Naive thymus-derived CD4-positive, alpha-beta T cell (primary cell): Measurements from ENCODE around the gene PIM1. TPM values are rescaled to one million over a fixed set of nuclear protein-coding genes. Genes with fewer than 3 reads are reported as not detected.
"Not testable (repeated sequence)": the region's sequence is repeated elsewhere in the genome, so short reads cannot be mapped to it uniquely, and the experiment has no call there.

ENCODE experiments used
- ATAC-seq: fragments of 150-1000 bp; cut with Tn5 transposase; 2 replicates; pipeline ENCODE4 v1.10.0; 2021; ENCODE audit warnings: mild to moderate bottlenecking, moderate library complexity
- CTCF ChIA-PET: fragments of 350-600 bp; sonication (Branson Sonifier 250); formaldehyde crosslinking; loops from one replicate; lab custom pipeline; 2021; ENCODE audit warnings: antibody characterized with exemption; lab: Charles Lee
- POLR2A ChIA-PET: fragments of 350-600 bp; sonication (Branson Sonifier 250); formaldehyde crosslinking; loops from one replicate; lab custom pipeline; 2021; ENCODE audit warnings: antibody characterized with exemption, inconsistent platforms; lab: Charles Lee
- DNase-seq, 9 donors: peaks; one replicate each; pipeline versions ENCODE4 v3.0.0 to v3.0.0-alpha.2; 2020 to 2022; ENCODE audit warnings: mixed read lengths in 1 of 9
- H3K27ac ChIP-seq: one replicate; pipeline ENCODE4 v1.7.0; 2013; ENCODE audit warnings: mild to moderate bottlenecking, low read depth, low read length, moderate library complexity
- H3K27me3 ChIP-seq, 2 donors: one replicate each; pipeline ENCODE4 v1.7.0; 2013; ENCODE audit warnings: low read length in 2 of 2, mild to moderate bottlenecking in 2 of 2, moderate library complexity in 2 of 2; ENCODE audit not compliant: control insufficient read depth in 2 of 2, insufficient read depth in 2 of 2
- H3K36me3 ChIP-seq, 3 experiments: 1 replicate in 2 of 3; 2 replicates in 1 of 3; pipeline ENCODE4 v1.7.0; 2013; ENCODE audit warnings: low read length in 3 of 3, mild to moderate bottlenecking in 3 of 3, moderate library complexity in 1 of 3; ENCODE audit not compliant: insufficient read depth in 3 of 3, control insufficient read depth in 2 of 3
- H3K4me1 ChIP-seq, 2 donors: one replicate each; pipeline ENCODE4 v1.7.0; 2013; ENCODE audit warnings: low read length in 2 of 2, mild to moderate bottlenecking in 2 of 2, moderate library complexity in 1 of 2; ENCODE audit not compliant: control insufficient read depth in 2 of 2, insufficient read depth in 2 of 2
- H3K4me3 ChIP-seq: 2 replicates; pipeline ENCODE4 v1.7.0; 2013; ENCODE audit warnings: mild to moderate bottlenecking, low read length
- H3K9me3 ChIP-seq, 3 experiments: 1 replicate in 2 of 3; 2 replicates in 1 of 3; pipeline ENCODE4 v1.7.0; 2013; ENCODE audit warnings: low read length in 3 of 3; ENCODE audit not compliant: control insufficient read depth in 2 of 3
- H3K27ac Mint-ChIP-seq, 9 donors: one replicate each; pipeline ENCODE4 v1.8.0; 2020 to 2022; ENCODE audit warnings: mixed read lengths in 9 of 9, mild to moderate bottlenecking in 8 of 9, moderate library complexity in 5 of 9, inconsistent platforms in 2 of 9
- H3K27me3 Mint-ChIP-seq, 5 donors: one replicate each; pipeline ENCODE4 v1.8.0; 2021 to 2022; ENCODE audit warnings: mixed read lengths in 5 of 5, mild to moderate bottlenecking in 1 of 5
- H3K36me3 Mint-ChIP-seq, 5 donors: one replicate each; pipeline ENCODE4 v1.8.0; 2020 to 2022; ENCODE audit warnings: mixed read lengths in 5 of 5, mild to moderate bottlenecking in 3 of 5, inconsistent platforms in 1 of 5
- H3K4me1 Mint-ChIP-seq, 7 donors: one replicate each; pipeline ENCODE4 v1.8.0; 2020 to 2022; ENCODE audit warnings: mixed read lengths in 7 of 7, mild to moderate bottlenecking in 3 of 7, inconsistent platforms in 1 of 7
- H3K4me3 Mint-ChIP-seq, 10 donors: one replicate each; pipeline ENCODE4 v1.8.0; 2020 to 2022; ENCODE audit warnings: mild to moderate bottlenecking in 10 of 10, mixed read lengths in 10 of 10, moderate library complexity in 6 of 10, inconsistent platforms in 2 of 10
- H3K9me3 Mint-ChIP-seq, 11 donors: one replicate each; pipeline ENCODE4 v1.8.0; 2020 to 2022; ENCODE audit warnings: mixed read lengths in 11 of 11, mild to moderate bottlenecking in 4 of 11, inconsistent platforms in 1 of 11, moderate library complexity in 1 of 11
- intact Hi-C, 2 donors: fragments of 100-400 bp; cut with micrococcal nuclease; formaldehyde crosslinking; loops; one replicate each; pipeline ENCODE4 v1.15.1; 2023
- polyA plus RNA-seq, 2 donors: library from polyadenylated mRNA; unstranded; fragments of 300-500 nt; fragmentation: Illumina TruSeq; gene quantifications; one replicate each; pipeline ENCODE4 v1.2.3, GENCODE V29; 2021
- total RNA-seq, 6 experiments: library from RNA in 5 of 6; stranded (reverse) in 5 of 6; gene quantifications; 1 replicate in 5 of 6; 2 replicates in 1 of 6; pipeline ENCODE4 v1.2.3 and lab custom pipeline; 2021 to 2026

PIM1 gene
- total and polyA plus RNA-seq, 7 experiments from 2014 or later, result 100 to 550 (median 244) TPM

- not testable (repeated sequence) for H3K36me3 ChIP-seq, H3K27me3 Mint-ChIP-seq, H3K9me3 ChIP-seq, H3K27me3 ChIP-seq, ATAC-seq, DNase-seq, H3K4me3 ChIP-seq, H3K9me3 Mint-ChIP-seq, H3K27ac ChIP-seq
- H3K4me1 ChIP-seq, result peaks cover 53 to 55% of the 10 kb centered on the region in 2 donors
- POLR2A ChIA-PET, result interaction anchor here (0.6 to 3.4 kb wide), 7 partner anchors 11 to 1481 kb away, joined by 3 to 40 read pairs (median 7); partner anchors contain the start of gene PIM1
- intact Hi-C loops, result loop anchor here in 1 of 2 donors (2.0 kb wide), 1 partner anchor 23 kb away; no protein-coding TSS in a partner anchor
- CTCF ChIA-PET, result interaction anchor here (0.6 to 2.3 kb wide), 9 partner anchors 10 to 168 kb away, joined by 3 to 15 read pairs (median 6); no protein-coding TSS in a partner anchor
- peaks cover 23 to 79% (median 68%) of the 10 kb centered on the region in 7 donors for H3K4me1 Mint-ChIP-seq
- peak overlapping the region; percentile 66 to 96 (median 88) for H3K27ac Mint-ChIP-seq
- peak overlapping the region in 9 of 10 donors; percentile 25 to 72 (median 57) for H3K4me3 Mint-ChIP-seq
- H3K36me3 Mint-ChIP-seq, result peaks cover 0 to 26% (median 0%) of the 10 kb centered on the region in 5 donors
Observed at GRCh38 chr6:37185949-37186720, 16.2 kb downstream of the PIM1 start.

- Histone ChIP-seq H3K9me3 (no peaks in the 10 kb centered on the region), H3K27me3 (no peaks in the 10 kb centered on the region), H3K4me1 (peaks cover 47% of the 10 kb centered on the region in 2 donors), H3K4me3 (peak overlapping the region; percentile 49), H3K27ac (peak overlapping the region; percentile 77), H3K36me3 (no peaks in the 10 kb centered on the region)
- H3K27ac Mint-ChIP-seq, result peak overlapping the region; percentile 78 to 97 (median 92)
- peak in 1 of 9 donors; percentile 27 for DNase-seq
- ChIA-PET POLR2A (interaction anchor here (0.7 to 3.4 kb wide), 8 partner anchors 10 to 313 kb away, joined by 3 to 40 read pairs (median 7); partner anchors contain the start of genes PIM1 and PPIL1), CTCF (interaction anchor here (0.6 to 2.3 kb wide), 13 partner anchors 11 to 406 kb away, joined by 3 to 15 read pairs (median 4); no protein-coding TSS in a partner anchor)
- no peaks in the 10 kb centered on the region for H3K27me3 Mint-ChIP-seq
- H3K9me3 Mint-ChIP-seq, result peaks cover 0 to 7% (median 0%) of the 10 kb centered on the region in 11 donors
- peaks cover 0 to 25% (median 0%) of the 10 kb centered on the region in 5 donors for H3K36me3 Mint-ChIP-seq
- H3K4me3 Mint-ChIP-seq, result peak overlapping the region; percentile 53 to 77 (median 74)
- H3K4me1 Mint-ChIP-seq, result peaks cover 23 to 76% (median 65%) of the 10 kb centered on the region in 7 donors
- intact Hi-C loops, result loop anchor here in 1 of 2 donors (2.0 kb wide), 1 partner anchor 21 kb away; no protein-coding TSS in a partner anchor
- no peak for ATAC-seq
Observed at GRCh38 chr6:37187321-37188022, 17.5 kb downstream of the PIM1 start.

GRCh38 chr6:37188962-37189510 is 19.1 kb downstream of the PIM1 start:
- Mint-ChIP-seq H3K4me1 (peaks cover 25 to 73% (median 62%) of the 10 kb centered on the region in 7 donors), H3K27me3 (no peaks in the 10 kb centered on the region), H3K4me3 (peak overlapping the region in 2 of 10 donors; percentile 9 to 58), H3K36me3 (peaks cover 0 to 30% (median 0%) of the 10 kb centered on the region in 5 donors), H3K27ac (peak overlapping the region in 1 of 9 donors; percentile 79), H3K9me3 (peaks cover 0 to 9% (median 0%) of the 10 kb centered on the region in 11 donors)
- ChIA-PET POLR2A (interaction anchor here (0.6 to 3.5 kb wide), 7 partner anchors 8 to 345 kb away, joined by 4 to 26 read pairs (median 10); partner anchors contain the start of gene PIM1), CTCF (interaction anchor here (0.7 to 1.6 kb wide), 5 partner anchors 16 to 170 kb away, joined by 3 to 6 read pairs (median 4); no protein-coding TSS in a partner anchor)
- Histone ChIP-seq H3K4me3 (no peak overlapping the region), H3K36me3 (no peaks in the 10 kb centered on the region), H3K27me3 (no peaks in the 10 kb centered on the region), H3K27ac (no peak overlapping the region), H3K4me1 (peaks cover 35% of the 10 kb centered on the region in 2 donors), H3K9me3 (no peaks in the 10 kb centered on the region)
- intact Hi-C loops, result no loop called here
- DNase-seq (no peak), ATAC-seq (no peak)

GRCh38 chr6:37190159-37190535 is 20.2 kb downstream of the PIM1 start:
- no peaks in the 10 kb centered on the region for H3K27me3 Mint-ChIP-seq
- DNase-seq (no peak), ATAC-seq (no peak)
- H3K36me3 ChIP-seq, result no peaks in the 10 kb centered on the region
- H3K9me3 Mint-ChIP-seq, result peaks cover 0 to 9% (median 0%) of the 10 kb centered on the region in 11 donors
- H3K4me3 ChIP-seq, result no peak overlapping the region
- ChIA-PET POLR2A (interaction anchor here (1.5 to 3.5 kb wide), 4 partner anchors 9 to 21 kb away, joined by 3 to 22 read pairs (median 9); partner anchors contain the start of gene PIM1), CTCF (interaction anchor here (0.9 to 1.5 kb wide), 4 partner anchors 10 to 171 kb away, joined by 3 to 6 read pairs (median 4); no protein-coding TSS in a partner anchor)
- H3K27ac ChIP-seq, result no peak overlapping the region
- peaks cover 30 to 75% (median 66%) of the 10 kb centered on the region in 7 donors for H3K4me1 Mint-ChIP-seq
- peak overlapping the region in 8 of 10 donors; percentile 18 to 67 (median 26) for H3K4me3 Mint-ChIP-seq
- peak overlapping the region in 6 of 9 donors; percentile 30 to 81 (median 56) for H3K27ac Mint-ChIP-seq
- no peaks in the 10 kb centered on the region for H3K9me3 ChIP-seq
- peaks cover 0 to 35% (median 0%) of the 10 kb centered on the region in 5 donors for H3K36me3 Mint-ChIP-seq
- no peaks in the 10 kb centered on the region for H3K27me3 ChIP-seq
- intact Hi-C loops, result loop anchor here in 1 of 2 donors (2.0 kb wide), 1 partner anchor 19 kb away; no protein-coding TSS in a partner anchor
- H3K4me1 ChIP-seq, result peaks cover 28 to 30% of the 10 kb centered on the region in 2 donors

GRCh38 chr6:37192666-37193065 is 22.7 kb downstream of the PIM1 start:
- Mint-ChIP-seq H3K27me3 (no peaks in the 10 kb centered on the region), H3K4me1 (peaks cover 18 to 62% (median 44%) of the 10 kb centered on the region in 7 donors), H3K4me3 (peak overlapping the region in 1 of 10 donors; percentile 4), H3K27ac (peak overlapping the region in 7 of 9 donors; percentile 19 to 82 (median 43)), H3K36me3 (peaks cover 0 to 27% (median 0%) of the 10 kb centered on the region in 5 donors), H3K9me3 (peaks cover 0 to 6% (median 0%) of the 10 kb centered on the region in 11 donors)
- ATAC-seq (no peak), DNase-seq (no peak)
- CTCF ChIA-PET, result interaction anchor here (1.3 to 2.9 kb wide), 4 partner anchors 16 to 141 kb away, joined by 3 to 11 read pairs (median 5); no protein-coding TSS in a partner anchor
- Histone ChIP-seq H3K27ac (no peak overlapping the region), H3K9me3 (no peaks in the 10 kb centered on the region), H3K27me3 (no peaks in the 10 kb centered on the region), H3K4me1 (peaks cover 10 to 20% of the 10 kb centered on the region in 2 donors), H3K36me3 (no peaks in the 10 kb centered on the region), H3K4me3 (no peak overlapping the region)
- intact Hi-C loops, result no loop called here
- POLR2A ChIA-PET, result interaction anchor here (1.5 to 3.3 kb wide), 2 partner anchors 12 to 22 kb away, joined by 4 to 15 read pairs; partner anchors contain the start of gene PIM1
